Endothelial cell of umbilical vein (primary cell): ENCODE data around the gene LIPK.

ENCODE experiments used
- EZH2 ChIP-seq: IDR thresholded peaks from 2 replicates; pipeline ENCODE4 v1.6.1; 2012; ENCODE audit warnings: borderline replicate concordance, low read depth, mild to moderate bottlenecking, moderate library complexity, low read length, inconsistent platforms; ENCODE audit not compliant: severe bottlenecking
- JUN ChIP-seq: IDR thresholded peaks from 2 replicates; pipeline ENCODE4 v1.6.1; 2011; ENCODE audit warnings: borderline replicate concordance, low read depth; ENCODE audit not compliant: insufficient read length, insufficient read depth
- POLR2A ChIP-seq: IDR thresholded peaks from 2 replicates; pipeline ENCODE4 v1.6.1; 2012; ENCODE audit warnings: low read depth, mild to moderate bottlenecking, control low read depth, low read length
- POLR2AphosphoS5 ChIP-seq: IDR thresholded peaks from 2 replicates; pipeline ENCODE4 v1.6.1; 2012; ENCODE audit warnings: low read depth, mild to moderate bottlenecking, control low read depth, low read length, moderate library complexity; ENCODE audit not compliant: insufficient read depth
- TF ChIP-seq, protein P1 (sequence below), 2 donors: IDR thresholded peaks; 1 replicate in 1 of 2; 2 replicates in 1 of 2; pipeline ENCODE4 v1.5.1; 2011; ENCODE audit warnings: low read length in 2 of 2, mild to moderate bottlenecking in 2 of 2, moderate library complexity in 2 of 2, control low read depth in 1 of 2, inconsistent platforms in 1 of 2, low read depth in 1 of 2; ENCODE audit not compliant: insufficient read depth in 1 of 2; ENCODE audit errors: extremely low read depth in 1 of 2

DNA sequence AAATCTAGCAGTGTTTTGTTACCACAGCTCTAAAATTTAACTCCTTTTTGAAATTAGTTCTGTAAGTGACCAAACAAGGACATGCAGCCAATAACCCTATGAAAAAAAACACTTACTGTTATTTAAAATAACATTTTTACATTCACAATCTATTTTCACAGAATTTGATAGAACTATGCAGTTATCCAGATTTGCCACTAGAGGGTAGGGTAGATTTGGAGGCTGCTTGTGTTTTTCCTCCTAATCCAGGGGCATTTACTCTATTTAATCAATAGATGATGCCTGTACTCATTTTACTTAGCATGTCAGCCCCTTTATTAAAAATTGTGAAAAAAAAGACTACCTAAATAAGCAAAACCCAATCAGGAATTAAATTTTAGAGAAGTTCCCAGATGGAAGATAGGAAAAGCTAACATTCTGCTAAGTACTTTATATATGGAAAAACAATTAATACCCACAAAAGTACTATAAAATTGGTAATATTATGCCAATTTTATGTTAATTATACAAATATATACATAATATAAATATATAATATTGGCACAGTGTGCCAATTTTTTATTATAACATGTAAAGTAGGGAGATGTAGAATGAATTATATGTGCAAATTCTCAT lies 18.1 kb upstream of the LIPK start:
- TF ChIP-seq, protein P1, sequence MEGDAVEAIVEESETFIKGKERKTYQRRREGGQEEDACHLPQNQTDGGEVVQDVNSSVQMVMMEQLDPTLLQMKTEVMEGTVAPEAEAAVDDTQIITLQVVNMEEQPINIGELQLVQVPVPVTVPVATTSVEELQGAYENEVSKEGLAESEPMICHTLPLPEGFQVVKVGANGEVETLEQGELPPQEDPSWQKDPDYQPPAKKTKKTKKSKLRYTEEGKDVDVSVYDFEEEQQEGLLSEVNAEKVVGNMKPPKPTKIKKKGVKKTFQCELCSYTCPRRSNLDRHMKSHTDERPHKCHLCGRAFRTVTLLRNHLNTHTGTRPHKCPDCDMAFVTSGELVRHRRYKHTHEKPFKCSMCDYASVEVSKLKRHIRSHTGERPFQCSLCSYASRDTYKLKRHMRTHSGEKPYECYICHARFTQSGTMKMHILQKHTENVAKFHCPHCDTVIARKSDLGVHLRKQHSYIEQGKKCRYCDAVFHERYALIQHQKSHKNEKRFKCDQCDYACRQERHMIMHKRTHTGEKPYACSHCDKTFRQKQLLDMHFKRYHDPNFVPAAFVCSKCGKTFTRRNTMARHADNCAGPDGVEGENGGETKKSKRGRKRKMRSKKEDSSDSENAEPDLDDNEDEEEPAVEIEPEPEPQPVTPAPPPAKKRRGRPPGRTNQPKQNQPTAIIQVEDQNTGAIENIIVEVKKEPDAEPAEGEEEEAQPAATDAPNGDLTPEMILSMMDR (IDR thresholded peaks at IDR 0.05; ENCODE audit: extremely low read depth in 1 of 2, insufficient read depth in 1 of 2, low read depth in 1 of 2, low read length in 2 of 2): peak; percentile 45 to 53
- TF ChIP-seq POLR2AphosphoS5: no peak
- no peak for TF ChIP-seq POLR2A
- no peak for TF ChIP-seq EZH2
- TF ChIP-seq JUN: no peak
